Mucosa of descending colon (tissue), 3 donors: Measurements from ENCODE around the gene CHAC1. TPM values are rescaled to one million over a fixed set of nuclear protein-coding genes. Genes with fewer than 3 reads are reported as not detected.
"Not testable (repeated sequence)": the region's sequence is repeated elsewhere in the genome, so short reads cannot be mapped to it uniquely, and the experiment has no call there.

Source experiments
- ATAC-seq: fragments of 200-7000 bp; cut with Tn5 transposase; one replicate; pipeline ENCODE4 v1.9.1; 2020; ENCODE audit warnings: mild to moderate bottlenecking, moderate library complexity
- DNase-seq, 3 donors: peaks; one replicate each; pipeline ENCODE4 v3.0.0-alpha.2; 2020
- H3K36me3 ChIP-seq: fragments of 200-600 bp; one replicate; pipeline ENCODE4 v1.8.0; 2021; ENCODE audit warnings: low read depth, mild to moderate bottlenecking
- H3K4me1 ChIP-seq: fragments of 200-600 bp; one replicate; pipeline ENCODE4 v1.8.0; 2021; ENCODE audit warnings: low read depth, mild to moderate bottlenecking
- H3K4me3 ChIP-seq: fragments of 200-600 bp; one replicate; pipeline ENCODE4 v1.8.0; 2021; ENCODE audit warnings: mild to moderate bottlenecking
- H3K9me3 ChIP-seq: fragments of 200-600 bp; one replicate; pipeline ENCODE4 v1.8.0; 2021; ENCODE audit warnings: mild to moderate bottlenecking
- CTCF ChIP-seq: fragments of 200-600 bp; IDR thresholded peaks from one replicate; pipeline ENCODE4 v1.8.0; 2022; ENCODE audit warnings: antibody characterized with exemption, mild to moderate bottlenecking
- intact Hi-C, 2 donors: fragments of 100-400 bp; cut with DNase I in 1 of 2; cut with micrococcal nuclease in 1 of 2; formaldehyde crosslinking; loops; one replicate each; pipeline versions ENCODE4 v1.11.0 to v1.11.1; 2022; cut with DNase I, micrococcal nuclease
- total RNA-seq, 3 donors: library from RNA; stranded (reverse); fragmentation: NEBNext Ultra II Directional in 2 of 3; extraction: Animal tissue kit (Norgen Biotek cat#: 25700) in 2 of 3; gene quantifications; one replicate each; pipeline versions ENCODE4 v1.2.1 to v1.2.4, GENCODE V29; 2021 to 2023
- donor health status: DM: no; HTN: no; CAD: no; lungs with moderate emphysema.
- donor health status: DM: no; HTN: no; CAD: no.
- donor health status: DM: no; HTN: yes; CAD: no.

The CHAC1 gene
- total RNA-seq, 3 donors from 2014 or later = 0.69 to 3.1 (median 2.6) TPM

DNA sequence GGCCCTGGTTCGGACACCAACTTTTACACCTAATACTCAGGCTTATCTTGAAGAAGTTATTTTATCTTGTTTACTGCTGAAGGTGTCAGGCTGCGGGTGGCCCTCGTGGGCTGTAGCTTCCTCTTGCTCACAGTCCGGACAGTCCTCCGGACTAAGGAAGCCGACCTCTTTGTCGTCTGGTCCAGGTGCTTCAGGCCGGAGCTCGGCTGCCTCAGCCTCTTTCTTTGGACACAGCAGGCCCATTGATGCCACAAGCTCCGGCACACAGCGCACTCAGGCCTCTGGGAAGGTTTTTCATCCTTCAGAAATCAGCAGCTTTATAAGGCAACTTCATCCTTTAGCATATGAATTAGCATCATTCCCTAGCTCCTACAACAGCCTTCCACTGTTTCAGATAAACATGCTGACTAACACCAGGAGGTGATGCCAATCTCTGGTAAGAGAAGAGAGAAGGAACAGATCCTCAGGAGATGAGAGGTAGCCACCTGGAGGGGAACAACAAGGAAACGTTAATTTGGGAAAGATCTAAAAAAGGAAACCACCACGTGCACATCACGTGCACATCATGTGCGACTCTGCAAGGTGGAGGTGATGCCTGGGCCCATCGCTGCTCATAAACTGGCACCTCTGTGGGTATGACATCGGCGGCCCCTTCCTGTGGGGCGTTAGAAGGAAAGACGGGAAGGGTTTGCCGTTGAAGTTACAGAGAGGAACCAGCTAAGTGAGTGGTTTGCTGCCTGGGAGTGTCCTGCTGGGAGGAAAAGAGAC, 4.4 kb upstream of the CHAC1 start:
- intact Hi-C loops = loop anchor here in 1 of 2 donors (10.0 kb wide), 1 partner anchor 66 kb away; no protein-coding TSS in a partner anchor
- peak in 1 of 3 donors; percentile 31 for DNase-seq

GRCh38 chr15:40949756-40950207, 3.5 kb upstream of the CHAC1 start:
- peak; percentile 70 for ATAC-seq
- no peaks in the 10 kb centered on the region for H3K36me3 ChIP-seq
- intact Hi-C loops = loop anchor here in 1 of 2 donors (10.0 kb wide), 1 partner anchor 65 kb away; no protein-coding TSS in a partner anchor
- no peak overlapping the region for H3K4me3 ChIP-seq
- no peak for TF ChIP-seq CTCF
- peaks cover 16% of the 10 kb centered on the region for H3K4me1 ChIP-seq
- no peaks in the 10 kb centered on the region for H3K9me3 ChIP-seq
- peak in 2 of 3 donors; percentile 36 to 41 for DNase-seq

More for the DNA sequence above, 4.4 kb upstream of the CHAC1 start:
- H3K9me3 ChIP-seq = no peaks in the 10 kb centered on the region
- ATAC-seq = no peak
- no peaks in the 10 kb centered on the region for H3K36me3 ChIP-seq
- no peak overlapping the region for H3K4me3 ChIP-seq
- TF ChIP-seq CTCF = no peak
- H3K4me1 ChIP-seq = peaks cover 12% of the 10 kb centered on the region

GRCh38 chr15:40951764-40952163, 1.5 kb upstream of the CHAC1 start:
- TF ChIP-seq CTCF = no peak
- no peak for DNase-seq
- intact Hi-C loops = no loop called here
- peaks cover 16% of the 10 kb centered on the region for H3K4me1 ChIP-seq
- ATAC-seq = no peak
- H3K36me3 ChIP-seq = no peaks in the 10 kb centered on the region
- H3K9me3 ChIP-seq = no peaks in the 10 kb centered on the region
- H3K4me3 ChIP-seq = no peak overlapping the region

DNA sequence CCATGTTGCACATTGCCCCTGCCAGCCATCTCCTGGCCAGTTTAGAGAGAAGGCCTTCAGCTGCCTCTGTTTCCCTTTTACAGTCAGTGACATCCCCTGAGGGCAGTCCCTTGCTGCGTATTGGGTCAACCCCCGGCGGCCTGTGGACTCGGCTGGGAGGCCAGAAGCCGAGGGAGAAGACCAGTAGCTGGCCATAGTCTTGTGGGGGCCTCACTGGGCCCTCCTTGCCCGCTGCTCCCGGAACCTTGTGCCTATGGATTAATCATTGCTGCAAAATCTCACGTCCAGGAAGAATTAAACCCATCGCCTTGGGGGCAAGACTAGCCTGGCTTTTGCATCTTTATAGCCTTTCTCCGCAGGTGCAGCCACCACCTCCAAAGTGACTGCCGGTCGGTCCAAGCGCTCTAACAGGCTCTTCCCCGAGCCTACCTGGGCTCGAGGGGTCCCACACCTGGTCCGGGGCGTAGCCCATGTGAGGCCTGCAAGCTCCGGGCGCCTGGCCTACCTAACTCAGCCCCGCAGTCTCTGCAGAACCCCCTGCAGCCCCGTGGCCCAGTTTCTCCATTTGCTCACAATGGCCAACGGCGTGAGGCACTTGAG, 870 bp upstream of the CHAC1 start:
- ATAC-seq = no peak
- no peak overlapping the region for H3K4me3 ChIP-seq
- intact Hi-C loops = no loop called here
- DNase-seq = no peak
- H3K36me3 ChIP-seq = no peaks in the 10 kb centered on the region
- no peaks in the 10 kb centered on the region for H3K9me3 ChIP-seq
- H3K4me1 ChIP-seq = peaks cover 16% of the 10 kb centered on the region
- TF ChIP-seq CTCF = no peak

GRCh38 chr15:40953713-40954074, 423 bp downstream of the CHAC1 start:
- DNase-seq (peak in 1 of 3 donors; percentile 62), ATAC-seq (no peak)
- intact Hi-C loops = no loop called here
- peak overlapping the region; percentile 36 for H3K4me3 ChIP-seq
- no peak for TF ChIP-seq CTCF
- peaks cover 16% of the 10 kb centered on the region for H3K4me1 ChIP-seq
- H3K9me3 ChIP-seq = no peaks in the 10 kb centered on the region
- no peaks in the 10 kb centered on the region for H3K36me3 ChIP-seq

- H3K4me3 ChIP-seq, ATAC-seq, DNase-seq, H3K9me3 ChIP-seq, H3K36me3 ChIP-seq, intact Hi-C loops: not testable (repeated sequence)
- peaks cover 15% of the 10 kb centered on the region for H3K4me1 ChIP-seq
Observed at GRCh38 chr15:40954158-40954848, 1.0 kb downstream of the CHAC1 start.
